Mesendoderm (in vitro differentiated cells): ENCODE data around the gene NUDCD2.

ENCODE experiments used
- DNase-seq: peaks from one replicate; pipeline ENCODE4 v3.0.0; 2013
- H2AK5ac ChIP-seq: 2 replicates; pipeline ENCODE4 v1.6.1; 2013; ENCODE audit warnings: low read length, inconsistent platforms
- H2BK120ac ChIP-seq: 2 replicates; pipeline ENCODE4 v1.6.1; 2013; ENCODE audit warnings: low read depth, mild to moderate bottlenecking, low read length, moderate library complexity, mixed read lengths
- H2BK15ac ChIP-seq: replicated peaks from 2 replicates; pipeline ENCODE4 v1.6.1; 2013; ENCODE audit warnings: low read depth, mild to moderate bottlenecking, moderate library complexity
- H2BK5ac ChIP-seq: 2 replicates; pipeline ENCODE4 v1.6.1; 2013; ENCODE audit warnings: low read length, inconsistent platforms
- H3K18ac ChIP-seq: 2 replicates; pipeline ENCODE4 v1.6.1; 2013; ENCODE audit warnings: mild to moderate bottlenecking, low read length, mixed read lengths
- H3K23ac ChIP-seq: one replicate; pipeline ENCODE4 v1.6.1; 2013; ENCODE audit warnings: low read length
- H3K27ac ChIP-seq: 2 replicates; pipeline ENCODE4 v1.5.1; 2013; ENCODE audit warnings: low read depth, mild to moderate bottlenecking, inconsistent platforms, low read length, moderate library complexity
- H3K27me3 ChIP-seq: 2 replicates; pipeline ENCODE4 v1.6.1; 2013; ENCODE audit warnings: low read length, control low read depth, mild to moderate bottlenecking, inconsistent platforms; ENCODE audit not compliant: insufficient read depth, poor library complexity
- H3K36me3 ChIP-seq: 2 replicates; pipeline ENCODE4 v1.6.1; 2013; ENCODE audit warnings: low read length, inconsistent platforms; ENCODE audit not compliant: control insufficient read depth, insufficient read depth
- H3K4ac ChIP-seq: one replicate; pipeline ENCODE4 v1.6.1; 2013; ENCODE audit warnings: low read depth, mild to moderate bottlenecking, low read length, moderate library complexity
- H3K4me1 ChIP-seq: 2 replicates; pipeline ENCODE4 v1.6.1; 2013; ENCODE audit warnings: low read depth, low read length, inconsistent platforms; ENCODE audit not compliant: control insufficient read depth
- H3K4me2 ChIP-seq: 2 replicates; pipeline ENCODE4 v1.6.1; 2013; ENCODE audit warnings: low read length
- H3K4me3 ChIP-seq: 2 replicates; pipeline ENCODE4 v1.5.1; 2013; ENCODE audit warnings: mild to moderate bottlenecking, low read length
- H3K56ac ChIP-seq: one replicate; pipeline ENCODE4 v1.6.1; 2013; ENCODE audit warnings: low read length
- H3K79me1 ChIP-seq: 2 replicates; pipeline ENCODE4 v1.6.1; 2013; ENCODE audit warnings: low read length, inconsistent platforms
- H3K79me2 ChIP-seq: 2 replicates; pipeline ENCODE4 v1.6.1; 2013; ENCODE audit warnings: mild to moderate bottlenecking, low read length; ENCODE audit not compliant: control insufficient read depth, insufficient read depth
- H3K9ac ChIP-seq: 2 replicates; pipeline ENCODE4 v1.6.1; 2013; ENCODE audit warnings: low read length, inconsistent platforms
- H4K5ac ChIP-seq: one replicate; pipeline ENCODE4 v1.6.1; 2013; ENCODE audit warnings: low read length
- H4K8ac ChIP-seq: one replicate; pipeline ENCODE4 v1.6.1; 2013; ENCODE audit warnings: low read depth, mild to moderate bottlenecking, control low read depth, low read length, moderate library complexity
- WGBS: extraction: QIAGEN DNeasy Blood & Tissue Kit; methylation state at CpG from one replicate; pipeline ENCODE4 v1.1.7; 2013; ENCODE audit warnings: low lambda C conversion rate, missing lambda C conversion rate; ENCODE audit not compliant: insufficient coverage; ENCODE audit errors: extremely low coverage; 5-methylcytosine and 5-hydroxymethylcytosine counted together

The NUDCD2 gene

DNA sequence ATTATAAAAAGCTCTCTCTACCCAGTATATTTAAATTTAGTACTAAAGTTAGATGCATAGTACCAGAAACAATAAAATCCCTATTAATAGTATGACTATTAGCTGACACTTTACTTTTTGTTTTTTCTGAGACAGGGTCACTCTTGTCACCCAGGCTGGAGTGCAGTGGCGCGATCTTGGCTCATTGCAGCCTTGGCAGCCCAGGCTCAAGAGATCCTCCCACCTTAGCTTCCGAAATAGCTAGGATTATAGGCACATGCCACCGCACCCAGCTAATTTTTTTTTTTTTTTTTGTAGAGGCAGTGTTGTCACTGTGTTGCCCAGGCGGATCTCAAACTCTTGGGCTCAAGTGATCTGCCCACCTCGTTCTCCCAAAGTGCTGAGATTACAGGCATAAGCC, 14.6 kb downstream of the NUDCD2 start:
- no peak overlapping the region for H2BK5ac ChIP-seq
- peaks cover 2% of the 10 kb centered on the region for H3K36me3 ChIP-seq
- no peak overlapping the region for H3K27ac ChIP-seq
- H3K18ac ChIP-seq: no peak overlapping the region
- H3K9ac ChIP-seq: no peak overlapping the region
- H3K27me3 ChIP-seq: no peaks in the 10 kb centered on the region
- no peaks in the 10 kb centered on the region for H3K4me1 ChIP-seq
- no peak overlapping the region for H3K4me2 ChIP-seq
- no peak overlapping the region for H2BK120ac ChIP-seq
- peaks cover 2% of the 10 kb centered on the region for H3K79me1 ChIP-seq
- no peak overlapping the region for H4K5ac ChIP-seq
- no peak overlapping the region for H4K8ac ChIP-seq
- no peak overlapping the region for H2BK15ac ChIP-seq
- no peak overlapping the region for H3K4ac ChIP-seq
- H3K79me2 ChIP-seq: peaks cover 5% of the 10 kb centered on the region
- H3K56ac ChIP-seq: no peak overlapping the region
- no peak for DNase-seq
- WGBS: no CpG with 5 or more reads among the region's 6 CpGs
- H2AK5ac ChIP-seq: no peak overlapping the region
- H3K23ac ChIP-seq: no peak overlapping the region
- H3K4me3 ChIP-seq: no peak overlapping the region

DNA sequence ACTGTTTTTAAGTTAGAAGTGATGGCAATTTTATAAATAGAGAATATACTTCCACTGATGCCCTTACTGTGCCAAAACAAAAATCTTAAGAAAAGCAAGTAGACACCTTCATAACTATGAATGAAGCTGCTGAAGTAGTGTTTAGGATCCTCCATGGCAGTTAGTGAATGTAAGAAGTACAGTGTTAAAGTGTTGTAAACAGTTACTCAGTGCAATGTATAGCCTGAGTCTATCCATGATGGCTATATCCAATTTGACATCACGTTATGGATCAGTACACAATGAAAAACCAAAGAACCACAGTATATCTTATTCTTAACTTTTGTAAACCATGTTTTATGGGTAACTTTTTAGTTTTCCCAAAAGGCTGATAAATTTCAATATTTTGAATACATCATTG, 15.4 kb downstream of the NUDCD2 start:
- Histone ChIP-seq H3K9ac (no peak overlapping the region), H3K79me1 (peaks cover 2% of the 10 kb centered on the region), H2BK15ac (no peak overlapping the region), H3K4me2 (no peak overlapping the region), H3K18ac (no peak overlapping the region), H3K79me2 (peaks cover 10% of the 10 kb centered on the region), H2BK120ac (no peak overlapping the region), H4K8ac (no peak overlapping the region), H3K27ac (no peak overlapping the region), H2AK5ac (no peak overlapping the region), H3K23ac (no peak overlapping the region), H3K4ac (no peak overlapping the region), H3K56ac (no peak overlapping the region), H2BK5ac (no peak overlapping the region), H3K4me1 (no peaks in the 10 kb centered on the region), H4K5ac (no peak overlapping the region), H3K4me3 (no peak overlapping the region), H3K27me3 (no peaks in the 10 kb centered on the region), H3K36me3 (peaks cover 2% of the 10 kb centered on the region)
- no CpG with 5 or more reads among the region's 1 CpG for WGBS
- no peak for DNase-seq

DNA sequence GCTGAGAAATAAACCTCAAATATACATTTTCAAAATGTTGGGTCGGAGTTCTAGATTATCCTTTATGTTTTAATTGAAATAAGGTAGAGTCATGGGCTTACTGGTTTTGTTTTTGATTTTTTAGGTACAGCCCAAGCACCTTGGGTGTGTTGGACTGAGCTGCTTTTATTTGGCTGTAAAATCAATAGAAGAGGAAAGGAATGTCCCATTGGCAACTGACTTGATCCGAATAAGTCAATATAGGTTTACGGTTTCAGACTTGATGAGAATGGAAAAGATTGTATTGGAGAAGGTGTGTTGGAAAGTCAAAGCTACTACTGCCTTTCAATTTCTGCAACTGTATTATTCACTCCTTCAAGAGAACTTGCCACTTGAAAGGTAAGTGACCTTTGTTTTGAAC, 18.9 kb downstream of the NUDCD2 start:
- Histone ChIP-seq H4K8ac (no peak overlapping the region), H2AK5ac (no peak overlapping the region), H3K27ac (no peak overlapping the region), H3K4me3 (no peak overlapping the region), H4K5ac (no peak overlapping the region), H3K4ac (no peak overlapping the region), H3K27me3 (no peaks in the 10 kb centered on the region), H3K79me2 (peaks cover 26% of the 10 kb centered on the region), H3K79me1 (peaks cover 2% of the 10 kb centered on the region), H3K23ac (no peak overlapping the region), H2BK120ac (no peak overlapping the region), H2BK5ac (no peak overlapping the region), H2BK15ac (no peak overlapping the region), H3K56ac (no peak overlapping the region), H3K4me1 (peaks cover 3% of the 10 kb centered on the region), H3K9ac (no peak overlapping the region), H3K4me2 (no peak overlapping the region), H3K18ac (no peak overlapping the region), H3K36me3 (peaks cover 2% of the 10 kb centered on the region)
- no CpG with 5 or more reads among the region's 3 CpGs for WGBS
- DNase-seq: no peak

DNA sequence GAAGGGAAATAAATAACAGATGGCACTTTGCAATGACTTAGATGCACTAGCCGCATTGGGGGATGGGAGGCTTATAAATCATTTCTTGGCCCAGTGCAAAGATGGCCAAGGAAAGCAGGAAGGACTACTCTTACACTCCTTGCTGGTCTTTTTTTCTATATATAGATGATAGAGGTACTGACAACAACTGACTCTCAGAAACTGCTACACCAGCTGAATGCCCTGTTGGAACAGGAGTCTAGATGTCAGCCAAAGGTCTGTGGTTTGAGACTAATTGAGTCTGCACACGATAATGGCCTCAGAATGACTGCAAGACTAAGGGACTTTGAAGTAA, 20.8 kb downstream of the NUDCD2 start:
- Histone ChIP-seq H3K4me2 (peak overlapping the region; percentile 65), H3K18ac (no peak overlapping the region), H4K5ac (no peak overlapping the region), H3K23ac (no peak overlapping the region), H2BK5ac (no peak overlapping the region), H2BK120ac (no peak overlapping the region), H3K4me3 (peak overlapping the region; percentile 30), H2AK5ac (no peak overlapping the region), H3K79me2 (peaks cover 26% of the 10 kb centered on the region), H4K8ac (no peak overlapping the region), H3K27ac (no peak overlapping the region), H2BK15ac (no peak overlapping the region), H3K79me1 (peaks cover 2% of the 10 kb centered on the region), H3K27me3 (no peaks in the 10 kb centered on the region), H3K56ac (peak overlapping the region; percentile 66), H3K36me3 (no peaks in the 10 kb centered on the region), H3K9ac (peak overlapping the region; percentile 38), H3K4ac (no peak overlapping the region), H3K4me1 (peaks cover 3% of the 10 kb centered on the region)
- no CpG with 5 or more reads among the region's 2 CpGs for WGBS
- DNase-seq: no peak

DNA sequence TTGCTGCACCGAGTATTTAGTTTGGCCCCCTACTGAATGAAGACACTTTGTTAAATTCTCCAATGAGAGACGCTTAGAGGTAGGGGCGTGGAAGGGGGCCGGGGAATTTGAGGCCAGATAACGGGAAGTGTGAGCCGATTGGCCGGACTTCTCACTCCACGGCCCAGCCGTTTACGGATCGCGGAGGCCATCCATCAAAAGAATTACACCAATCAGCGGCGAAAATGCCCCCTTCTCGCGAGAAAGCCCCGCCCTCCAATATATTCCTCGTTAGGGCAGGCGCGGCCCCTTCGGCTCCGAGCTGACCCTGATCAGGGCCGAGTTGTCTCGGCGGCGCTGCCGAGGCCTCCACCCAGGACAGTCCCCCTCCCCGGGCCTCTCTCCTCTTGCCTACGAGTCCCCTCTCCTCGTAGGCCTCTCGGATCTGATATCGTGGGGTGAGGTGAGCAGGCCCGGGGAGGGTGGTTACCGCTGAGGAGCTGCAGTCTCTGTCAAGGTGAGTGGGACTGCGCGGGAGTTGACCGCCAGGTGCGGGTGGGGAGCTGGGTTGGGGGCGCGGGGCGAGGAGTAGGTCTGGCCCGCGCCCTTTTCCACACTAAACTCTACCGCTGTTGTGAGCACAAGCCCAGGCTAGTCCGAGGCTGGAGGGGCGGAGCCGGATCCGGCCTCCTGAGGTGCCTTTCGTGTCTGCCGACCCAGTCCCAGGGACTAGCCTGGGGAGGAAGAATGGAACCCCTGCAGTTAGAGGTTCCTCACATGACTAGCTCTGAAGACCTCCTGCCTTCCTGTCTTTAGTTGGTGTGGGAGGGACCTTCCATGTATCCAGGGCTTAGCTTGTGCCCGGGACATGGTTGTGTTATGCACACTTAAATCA, 22.4 kb downstream of the NUDCD2 start, which contains the start of gene CCNG1:
Gene CCNG1, plus strand, starts transcription at position 287 of the 874 bp plus-strand sequence. CDS start 1,662 bp downstream, outside the sequence.
- Histone ChIP-seq H3K79me2 (peaks cover 26% of the 10 kb centered on the region), H2BK5ac (peak within 1 kb of the TSS; percentile 79), H2BK15ac (no peak within 1 kb of the TSS), H2AK5ac (no peak within 1 kb of the TSS), H3K27ac (peak within 1 kb of the TSS; percentile 94), H3K79me1 (peaks cover 2% of the 10 kb centered on the region), H3K9ac (peak within 1 kb of the TSS; percentile 97), H3K18ac (peak within 1 kb of the TSS; percentile 93), H2BK120ac (peak within 1 kb of the TSS; percentile 48), H3K4me1 (peaks cover 3% of the 10 kb centered on the region), H4K8ac (peak within 1 kb of the TSS; percentile 42), H3K56ac (peak within 1 kb of the TSS; percentile 99), H3K23ac (no peak within 1 kb of the TSS), H3K27me3 (no peaks in the 10 kb centered on the region), H4K5ac (no peak within 1 kb of the TSS), H3K4me3 (peak within 1 kb of the TSS; percentile 90), H3K4ac (peak within 1 kb of the TSS; percentile 62), H3K4me2 (peak within 1 kb of the TSS; percentile 32), H3K36me3 (no peaks in the 10 kb centered on the region)
- no CpG with 5 or more reads among the region's 51 CpGs for WGBS
- peak; percentile 99 for DNase-seq

DNA sequence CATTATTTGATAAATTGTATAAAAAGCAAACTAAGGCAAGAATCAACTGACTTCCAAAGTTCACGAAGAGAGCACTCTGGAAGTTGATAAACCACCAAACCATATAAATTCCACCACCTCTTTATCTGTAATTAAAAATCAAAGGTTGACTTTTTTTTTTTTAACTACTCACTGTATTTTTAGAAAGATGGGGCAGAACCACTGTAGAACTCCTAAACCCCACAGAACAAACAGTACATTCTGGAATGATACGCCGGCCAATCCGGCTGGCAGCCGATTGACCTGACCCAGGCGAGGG, 22.9 kb downstream of the NUDCD2 start:
- Histone ChIP-seq H3K4me3 (no peak overlapping the region), H2BK15ac (no peak overlapping the region), H3K4me1 (peaks cover 3% of the 10 kb centered on the region), H3K9ac (peak overlapping the region; percentile 47), H3K27ac (no peak overlapping the region), H3K36me3 (no peaks in the 10 kb centered on the region), H2BK120ac (no peak overlapping the region), H3K27me3 (no peaks in the 10 kb centered on the region), H3K4ac (no peak overlapping the region), H3K18ac (no peak overlapping the region), H2BK5ac (no peak overlapping the region), H4K8ac (no peak overlapping the region), H3K23ac (no peak overlapping the region), H3K4me2 (no peak overlapping the region), H2AK5ac (no peak overlapping the region), H4K5ac (no peak overlapping the region), H3K79me2 (peaks cover 26% of the 10 kb centered on the region), H3K56ac (peak overlapping the region; percentile 60), H3K79me1 (peaks cover 2% of the 10 kb centered on the region)
- no CpG with 5 or more reads among the region's 6 CpGs for WGBS
- DNase-seq: no peak
